ENCODE data around the gene NEURL1B.
A peak's percentile ranks its signal among the peaks of the same experiment; 100 is the strongest.

NEURL1B gene

DNA sequence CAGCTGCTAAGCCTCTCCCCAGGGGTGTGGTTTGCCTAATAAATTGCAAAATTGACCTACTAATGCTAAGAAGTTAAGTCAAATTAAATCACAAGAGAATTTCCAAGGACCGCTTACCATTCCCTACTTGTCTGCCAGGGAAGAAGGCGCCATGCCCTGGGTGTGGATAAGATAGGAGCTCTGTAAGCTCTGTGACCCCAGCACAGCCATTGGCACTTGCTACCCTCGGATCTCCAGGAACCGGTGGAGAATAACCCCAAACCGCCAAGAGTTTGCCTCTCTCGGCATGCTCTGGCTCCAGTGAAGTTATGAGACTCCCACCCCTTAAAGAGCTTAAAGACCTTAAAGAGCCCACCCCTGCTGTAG, 58.9 kb downstream of the NEURL1B start:
- Histone ChIP-seq H3K4me3 (peak overlapping the region; percentile 63), H3K36me3 (ENCODE audit: insufficient read depth, low read length) (no peaks in the 10 kb centered on the region), H3K9ac (ENCODE audit: insufficient read length) (no peak overlapping the region), H3K9me3 (ENCODE audit: low read depth, low read length) (no peaks in the 10 kb centered on the region), H3K27ac (no peak overlapping the region)
- no peak for DNase-seq (ENCODE audit: low read depth, low spot score)
- TF ChIP-seq FOXP2 (optimal IDR thresholded peaks at IDR 0.05; ENCODE audit: control extremely low read depth, extremely low read length, insufficient read depth), result no peak
- TF ChIP-seq POLR2AphosphoS5 (IDR thresholded peaks at IDR 0.05; ENCODE audit: borderline replicate concordance, low read depth, low read length), result no peak
- no peak for TF ChIP-seq EZH2 (IDR thresholded peaks at IDR 0.05)

DNA sequence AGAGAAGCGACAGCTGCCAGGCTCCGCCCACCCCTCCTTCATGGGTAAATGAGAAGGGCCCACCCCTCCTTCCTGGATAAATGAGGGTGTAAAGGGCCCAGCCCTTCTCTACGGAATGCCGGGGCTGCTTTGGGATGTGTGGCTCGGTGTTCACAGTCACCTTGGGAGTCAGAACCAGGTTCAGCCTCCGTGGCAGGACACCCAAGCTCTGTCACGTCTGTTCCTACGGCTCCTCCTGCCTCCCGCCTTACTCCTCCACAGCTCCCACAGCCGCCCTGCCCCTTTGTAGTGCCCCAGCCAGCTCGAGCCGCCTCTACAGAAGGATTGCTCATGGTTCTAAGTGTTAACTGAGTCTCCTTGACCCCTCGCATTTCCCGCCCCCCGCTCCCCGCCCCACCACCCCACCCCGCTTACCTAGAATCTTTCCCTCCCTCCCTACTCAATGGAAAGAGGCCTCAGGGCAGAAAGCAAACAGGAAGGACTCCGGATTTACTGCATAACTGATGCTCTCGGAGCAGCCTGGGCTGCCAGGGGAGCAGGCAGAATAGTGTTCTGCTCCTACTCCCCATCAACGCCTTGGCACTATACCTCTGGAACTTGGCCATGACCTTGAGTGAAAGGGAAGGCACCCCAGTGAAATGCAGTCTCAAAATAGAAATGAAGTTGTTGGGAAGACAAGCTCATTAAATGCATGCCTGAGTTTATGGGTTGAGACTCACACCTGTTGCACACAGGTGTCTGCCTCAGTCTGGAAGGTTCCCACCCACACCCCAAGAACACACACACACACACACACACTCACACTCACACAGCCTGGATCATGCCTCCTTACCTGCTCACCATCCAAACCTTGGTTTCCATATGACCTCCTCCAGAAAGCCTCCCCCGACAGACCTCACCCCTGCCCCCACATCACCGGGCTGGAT, 59.6 kb downstream of the NEURL1B start:
- no peak for TF ChIP-seq FOXP2 (optimal IDR thresholded peaks at IDR 0.05; ENCODE audit: control extremely low read depth, extremely low read length, insufficient read depth)
- H3K9ac ChIP-seq (ENCODE audit: insufficient read length), result no peak overlapping the region
- no peak for DNase-seq (ENCODE audit: low read depth, low spot score)
- no peaks in the 10 kb centered on the region for H3K9me3 ChIP-seq (ENCODE audit: low read depth, low read length)
- no peaks in the 10 kb centered on the region for H3K36me3 ChIP-seq (ENCODE audit: insufficient read depth, low read length)
- H3K27ac ChIP-seq, result no peak overlapping the region
- peak overlapping the region; percentile 63 for H3K4me3 ChIP-seq

DNA sequence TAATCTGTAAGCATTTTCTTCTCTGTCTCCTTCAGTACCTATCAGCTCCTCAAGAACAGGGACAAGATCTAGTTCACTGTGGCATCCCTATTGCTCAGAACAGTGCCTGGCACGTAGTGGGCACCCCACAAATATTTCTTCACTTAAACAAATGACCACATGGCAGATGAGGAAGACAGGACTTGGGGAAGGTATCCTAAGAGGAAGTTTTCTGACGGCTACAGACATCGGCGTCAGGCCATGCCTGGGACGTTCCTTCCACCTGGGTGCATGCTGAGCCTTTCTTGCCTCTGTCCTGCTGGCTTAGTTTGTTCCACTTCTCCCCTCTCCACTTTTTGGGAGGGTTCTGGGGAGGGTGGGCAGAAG, 60.2 kb downstream of the NEURL1B start:
- no peak overlapping the region for H3K4me3 ChIP-seq
- H3K27ac ChIP-seq, result no peak overlapping the region
- TF ChIP-seq POLR2AphosphoS5 (IDR thresholded peaks at IDR 0.05; ENCODE audit: borderline replicate concordance, low read depth, low read length) (no peak), FOXP2 (optimal IDR thresholded peaks at IDR 0.05; ENCODE audit: control extremely low read depth, extremely low read length, insufficient read depth) (no peak), EZH2 (IDR thresholded peaks at IDR 0.05) (no peak)
- DNase-seq (ENCODE audit: low read depth, low spot score), result no peak
- no peaks in the 10 kb centered on the region for H3K36me3 ChIP-seq (ENCODE audit: insufficient read depth, low read length)
- H3K9ac ChIP-seq (ENCODE audit: insufficient read length), result no peak overlapping the region
- H3K9me3 ChIP-seq (ENCODE audit: low read depth, low read length), result no peaks in the 10 kb centered on the region

DNA sequence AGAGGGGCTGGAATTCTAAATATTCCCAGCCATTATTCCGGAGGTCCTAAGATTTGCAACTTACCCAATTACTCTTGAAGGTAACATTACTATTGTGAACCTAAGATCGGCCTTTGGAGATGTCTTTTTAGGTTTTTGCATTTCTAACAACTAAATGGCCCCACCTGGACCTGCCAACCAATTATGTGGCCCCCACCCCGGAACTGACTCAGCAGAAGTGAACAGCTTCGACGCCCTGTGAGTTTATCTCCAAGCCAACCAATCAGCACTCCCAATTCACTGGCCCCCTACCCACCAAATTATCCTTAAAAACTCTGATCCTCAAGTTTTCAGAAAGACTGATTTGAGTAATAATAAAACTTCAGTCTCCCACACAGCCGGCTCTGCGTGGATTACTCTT, 62.9 kb downstream of the NEURL1B start:
- H3K9ac ChIP-seq (ENCODE audit: insufficient read length), result no peak overlapping the region
- TF ChIP-seq FOXP2 (optimal IDR thresholded peaks at IDR 0.05; ENCODE audit: control extremely low read depth, extremely low read length, insufficient read depth), result no peak
- no peak for TF ChIP-seq POLR2AphosphoS5 (IDR thresholded peaks at IDR 0.05; ENCODE audit: borderline replicate concordance, low read depth, low read length)
- TF ChIP-seq EZH2 (IDR thresholded peaks at IDR 0.05), result no peak
- H3K9me3 ChIP-seq (ENCODE audit: low read depth, low read length), result no peaks in the 10 kb centered on the region
- H3K27ac ChIP-seq, result no peak overlapping the region
- H3K4me3 ChIP-seq, result no peak overlapping the region
- no peak for DNase-seq (ENCODE audit: low read depth, low spot score)
- H3K36me3 ChIP-seq (ENCODE audit: insufficient read depth, low read length), result no peaks in the 10 kb centered on the region

DNA sequence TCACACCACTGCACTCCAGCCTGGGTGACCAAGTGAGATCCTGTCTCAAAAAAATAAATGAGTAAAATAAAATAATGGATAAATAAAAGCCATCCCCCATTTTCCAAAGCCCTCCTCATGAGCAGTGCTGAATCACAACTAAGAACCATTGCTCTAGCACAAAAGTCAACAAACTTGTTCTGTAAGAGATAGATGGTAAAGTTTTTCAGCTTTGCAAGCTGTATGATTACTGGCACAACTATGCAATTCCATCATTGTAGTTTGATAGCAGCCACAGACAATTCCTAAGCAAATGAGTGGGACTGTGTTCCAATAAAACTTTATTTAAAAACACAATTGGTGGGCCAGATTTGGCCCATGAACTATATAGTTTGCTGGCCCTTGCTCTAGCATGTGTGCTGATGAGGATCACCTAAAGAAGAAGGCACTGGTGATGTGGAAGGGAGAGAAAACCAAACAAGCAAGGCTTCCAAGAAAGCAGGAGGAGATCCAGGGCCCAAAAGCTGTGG, 64.6 kb downstream of the NEURL1B start:
- H3K9ac ChIP-seq (ENCODE audit: insufficient read length), result no peak overlapping the region
- DNase-seq (ENCODE audit: low read depth, low spot score), result no peak
- H3K36me3 ChIP-seq (ENCODE audit: insufficient read depth, low read length), result no peaks in the 10 kb centered on the region
- H3K27ac ChIP-seq, result no peak overlapping the region
- H3K9me3 ChIP-seq (ENCODE audit: low read depth, low read length), result no peaks in the 10 kb centered on the region
- TF ChIP-seq EZH2 (IDR thresholded peaks at IDR 0.05) (no peak), POLR2AphosphoS5 (IDR thresholded peaks at IDR 0.05; ENCODE audit: borderline replicate concordance, low read depth, low read length) (no peak), FOXP2 (optimal IDR thresholded peaks at IDR 0.05; ENCODE audit: control extremely low read depth, extremely low read length, insufficient read depth) (no peak)
- no peak overlapping the region for H3K4me3 ChIP-seq

DNA sequence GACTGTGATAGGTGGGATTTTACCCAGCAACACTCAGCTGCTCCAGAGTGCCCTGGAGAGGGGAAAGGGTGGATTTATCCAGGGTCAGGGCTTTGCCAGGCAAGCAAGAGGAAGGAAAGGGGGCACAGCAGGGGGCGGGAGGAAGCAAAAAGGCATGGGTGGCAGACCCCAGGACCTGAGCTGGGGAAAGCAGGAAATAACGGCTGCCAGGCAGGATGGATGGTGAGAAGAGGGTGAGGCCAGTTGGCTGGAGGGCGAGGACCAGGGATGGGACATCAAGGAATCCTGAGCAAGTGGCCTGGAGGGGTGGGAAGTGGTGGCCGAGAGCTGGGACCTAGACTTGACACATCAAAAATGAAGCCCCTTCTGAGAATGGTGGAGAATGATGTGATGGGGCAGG, 65.7 kb downstream of the NEURL1B start:
- Histone ChIP-seq H3K36me3 (ENCODE audit: insufficient read depth, low read length) (no peaks in the 10 kb centered on the region), H3K27ac (no peak overlapping the region), H3K9ac (ENCODE audit: insufficient read length) (no peak overlapping the region), H3K9me3 (ENCODE audit: low read depth, low read length) (no peaks in the 10 kb centered on the region), H3K4me3 (no peak overlapping the region)
- no peak for DNase-seq (ENCODE audit: low read depth, low spot score)
- TF ChIP-seq POLR2AphosphoS5 (IDR thresholded peaks at IDR 0.05; ENCODE audit: borderline replicate concordance, low read depth, low read length), result no peak
- no peak for TF ChIP-seq FOXP2 (optimal IDR thresholded peaks at IDR 0.05; ENCODE audit: control extremely low read depth, extremely low read length, insufficient read depth)
- TF ChIP-seq EZH2 (IDR thresholded peaks at IDR 0.05), result no peak

DNA sequence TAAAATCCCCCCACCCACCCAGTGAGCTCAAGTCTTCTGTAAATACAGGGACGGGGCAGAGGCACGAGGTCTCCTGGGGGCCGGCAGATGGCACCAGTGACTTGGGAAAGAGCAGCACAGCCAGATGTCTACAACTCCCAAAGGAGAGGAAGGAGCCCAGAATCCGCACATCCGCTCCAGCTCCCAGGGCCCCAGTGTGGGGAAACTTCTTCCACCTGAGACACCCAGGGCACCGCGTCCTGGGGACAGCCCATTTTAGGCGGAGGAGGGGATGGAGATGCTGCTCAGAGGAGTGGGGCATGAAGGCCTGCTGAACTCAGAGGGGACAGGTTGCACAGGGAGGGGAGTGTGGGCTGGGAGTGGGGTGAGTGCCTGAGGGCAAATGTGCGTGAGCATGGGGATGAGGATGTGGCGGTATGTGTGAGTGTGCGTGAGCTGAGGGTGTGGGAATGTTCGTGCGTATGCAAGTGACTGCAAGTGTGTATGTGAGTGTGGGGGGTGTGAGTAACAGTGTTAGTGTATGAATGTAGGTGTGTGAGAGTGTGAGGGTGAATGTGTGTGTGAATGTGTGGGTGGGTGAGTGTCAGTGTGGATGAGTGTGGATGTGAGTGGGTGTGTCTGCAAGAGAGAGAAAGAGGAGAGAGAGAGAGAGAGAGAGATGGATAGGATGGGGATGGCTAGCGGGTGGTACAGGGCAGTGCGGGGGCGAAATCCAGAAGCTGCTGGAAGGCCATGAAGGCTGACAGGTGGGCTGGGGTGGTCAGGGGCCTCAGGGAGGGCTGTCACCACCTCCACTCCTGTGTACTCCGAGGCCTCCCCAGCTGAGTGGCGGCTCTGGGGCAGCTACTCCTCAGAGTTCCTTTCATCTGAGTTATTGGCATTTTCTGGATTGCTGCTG, 66.5 kb downstream of the NEURL1B start:
- no peak overlapping the region for H3K27ac ChIP-seq
- no peak overlapping the region for H3K9ac ChIP-seq (ENCODE audit: insufficient read length)
- H3K4me3 ChIP-seq, result 0 out of 2 replicates have a peak overlapping the region, but pooled peaks have one; percentile 29
- H3K9me3 ChIP-seq (ENCODE audit: low read depth, low read length), result no peaks in the 10 kb centered on the region
- TF ChIP-seq EZH2 (IDR thresholded peaks at IDR 0.05) (no peak), POLR2AphosphoS5 (IDR thresholded peaks at IDR 0.05; ENCODE audit: borderline replicate concordance, low read depth, low read length) (no peak), FOXP2 (optimal IDR thresholded peaks at IDR 0.05; ENCODE audit: control extremely low read depth, extremely low read length, insufficient read depth) (no peak)
- H3K36me3 ChIP-seq (ENCODE audit: insufficient read depth, low read length), result no peaks in the 10 kb centered on the region
- DNase-seq (ENCODE audit: low read depth, low spot score), result peak; percentile 52

DNA sequence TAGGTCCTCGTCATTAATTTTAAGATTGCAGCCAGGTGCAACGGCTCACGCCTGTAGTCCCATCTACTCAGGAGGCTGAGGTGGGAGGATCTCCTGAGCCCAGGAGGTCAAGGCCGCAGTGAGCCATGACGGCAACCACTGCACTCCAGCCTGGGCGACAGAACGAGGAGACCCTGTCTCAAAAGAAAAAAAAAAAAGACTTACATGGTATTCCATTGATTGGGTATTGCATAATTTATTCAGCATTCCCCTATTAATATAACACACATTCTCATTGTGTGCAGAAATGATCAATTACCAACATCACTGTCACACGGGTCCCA, 67.1 kb downstream of the NEURL1B start:
- no peak overlapping the region for H3K9ac ChIP-seq (ENCODE audit: insufficient read length)
- no peak for TF ChIP-seq FOXP2 (optimal IDR thresholded peaks at IDR 0.05; ENCODE audit: control extremely low read depth, extremely low read length, insufficient read depth)
- no peak for TF ChIP-seq EZH2 (IDR thresholded peaks at IDR 0.05)
- TF ChIP-seq POLR2AphosphoS5 (IDR thresholded peaks at IDR 0.05; ENCODE audit: borderline replicate concordance, low read depth, low read length), result no peak
- H3K27ac ChIP-seq, result no peak overlapping the region
- H3K4me3 ChIP-seq, result no peak overlapping the region
- DNase-seq (ENCODE audit: low read depth, low spot score), result no peak
- H3K9me3 ChIP-seq (ENCODE audit: low read depth, low read length), result no peaks in the 10 kb centered on the region
- no peaks in the 10 kb centered on the region for H3K36me3 ChIP-seq (ENCODE audit: insufficient read depth, low read length)

All from SK-N-MC (cell line).